Heart left ventricle (tissue), 16 donors: ENCODE measurements around the gene ARMH3. TPM values are rescaled to one million over a fixed set of nuclear protein-coding genes. Genes with fewer than 3 reads are reported as not detected.

Experiments used
- ATAC-seq, 4 donors: fragments of 200-7000 bp; cut with Tn5 transposase; one replicate each; pipeline ENCODE4 v1.9.1; 2020 to 2022; ENCODE audit warnings: moderate library complexity in 4 of 4, mild to moderate bottlenecking in 3 of 4, moderate number of reproducible peaks in 1 of 4
- DNase-seq, 5 donors: peaks; one replicate each; pipeline ENCODE4 v3.0.0-alpha.2; 2020
- H3K27ac ChIP-seq, 12 donors: fragments of 200-600 bp; sonication (generic) in 4 of 12; one replicate each; pipeline versions ENCODE4 v1.5.0 to v1.8.0; 2016 to 2022; ENCODE audit warnings: mild to moderate bottlenecking in 2 of 12
- H3K27me3 ChIP-seq, 9 donors: fragments of 200-600 bp; sonication (generic) in 2 of 9; one replicate each; pipeline versions ENCODE4 v1.5.1 to v1.8.0; 2016 to 2022; ENCODE audit warnings: mild to moderate bottlenecking in 3 of 9
- H3K36me3 ChIP-seq, 9 donors: fragments of 200-600 bp; sonication (generic) in 2 of 9; one replicate each; pipeline versions ENCODE4 v1.5.0 to v1.8.0; 2018 to 2022; ENCODE audit warnings: mild to moderate bottlenecking in 2 of 9
- H3K4me1 ChIP-seq, 12 donors: fragments of 200-600 bp; sonication (generic) in 4 of 12; one replicate each; pipeline versions ENCODE4 v1.5.0 to v1.8.0; 2016 to 2022; ENCODE audit warnings: mild to moderate bottlenecking in 3 of 12
- H3K4me3 ChIP-seq, 12 donors: fragments of 200-600 bp; sonication (generic) in 4 of 12; one replicate each; pipeline versions ENCODE4 v1.5.0 to v1.8.0; 2017 to 2022; ENCODE audit warnings: mild to moderate bottlenecking in 9 of 12, moderate library complexity in 4 of 12
- H3K9me3 ChIP-seq, 12 donors: fragments of 200-600 bp; sonication (generic) in 4 of 12; one replicate each; pipeline versions ENCODE4 v1.5.0 to v1.8.0; 2016 to 2022; ENCODE audit warnings: mild to moderate bottlenecking in 1 of 12
- POLR2A ChIP-seq, 2 donors: fragments of 450-650 bp; IDR thresholded peaks; one replicate each; pipeline ENCODE4 v1.6.1; 2017; ENCODE audit warnings: antibody characterized with exemption in 2 of 2, mild to moderate bottlenecking in 2 of 2, moderate library complexity in 2 of 2
- WGBS, 4 donors: extraction: QIAGEN DNeasy Blood & Tissue Kit in 2 of 4; methylation state at CpG; one replicate each; pipeline versions ENCODE4 v1.1.5 to v1.1.7; 2013 to 2018; 5-methylcytosine and 5-hydroxymethylcytosine counted together
- intact Hi-C, 10 donors: fragments of 100-400 bp; cut with DNase I; formaldehyde crosslinking; loops; one replicate each; pipeline versions ENCODE4 v1.11.1 to v1.14.2; 2022
- polyA plus RNA-seq, 2 donors: library from polyadenylated mRNA; stranded (reverse); fragments of 200-250 nt; gene quantifications; one replicate each; pipeline ENCODE4 v1.2.3, GENCODE V29; 2013
- total RNA-seq, 9 donors: library from RNA; depleted of rRNA in 2 of 9; stranded (reverse); fragments of >200 nt in 2 of 9; fragmentation: NEBNext Ultra II Directional in 3 of 9; extraction: Animal tissue kit (Norgen Biotek cat#: 25700) in 3 of 9; gene quantifications; one replicate each; pipeline versions ENCODE4 v1.1.0 to v1.2.4, GENCODE V29; 2016 to 2023
- TF ChIP-seq, protein P1 (sequence below), 12 donors: fragments of 200-600 bp; sonication (generic) in 4 of 12; IDR thresholded peaks; one replicate each; pipeline versions ENCODE4 v1.5.0 to v1.8.0; 2018 to 2022; ENCODE audit warnings: antibody characterized with exemption in 12 of 12, mild to moderate bottlenecking in 5 of 12
- donor health status: ischemic (EF 13 %, LVEDD 7.1; RV severe dilation, severe dysfunction).
- donor health status: healthy with polysubstance abuse.
- donor health status: DM: no; HTN: yes; CAD: no.
- donor health status: DM: no; HTN: no; CAD: no.
- donor health status: ischemic (EF 25% LVEDD 6.9; RV normal size, moderate dysfunction).
- donor health status: ischemic (EF 25% LVEDD 5.7; RV mildly dilated, moderate dysfunction).
- donor health status: healthy.
- donor health status: DM: yes; HTN: yes; CAD: no.
- donor health status: ischemic (EF 35%, LVEDD 5.7; RV mildly dilated, moderate dysfunction).
- donor health status: nonischemic (EF 11% LVEDD 7.7; RV severe dilation, severe dysfunction).
- donor health status: DM: yes; HTN: yes; CAD: no.
- donor health status: PGD.
- donor health status: ischemic (EF 29% LVEDD 5.4; RV normal size, mild dysfunction).
- donor health status: nonischemic (EF 23%, LVEDD 6.1; RV moderate dilation, normal function).

ARMH3 gene
- total and polyA plus RNA-seq, 11 donors = 28.5 to 84.2 (median 43.9) TPM

DNA sequence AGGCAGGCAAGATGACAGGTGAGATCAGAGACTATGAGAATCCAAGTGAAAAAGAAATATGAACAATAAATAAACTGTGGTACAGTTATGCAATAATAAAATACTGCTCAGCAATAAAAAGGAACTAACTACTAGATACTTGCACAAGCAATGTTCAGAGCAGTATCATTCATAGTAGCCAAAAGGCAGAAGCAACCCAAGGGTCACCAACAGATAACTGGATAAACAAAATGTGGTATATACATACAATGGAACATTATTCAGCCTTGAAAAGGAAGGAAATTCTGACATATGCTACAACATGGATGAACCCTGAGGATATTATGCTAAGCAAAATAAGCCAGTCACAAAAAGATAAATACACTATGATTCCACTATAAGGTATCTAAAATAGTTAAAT is 135.4 kb downstream of the ARMH3 start:
- Histone ChIP-seq H3K36me3 (peaks cover 0 to 7% (median 0%) of the 10 kb centered on the region in 9 donors), H3K4me1 (peaks cover 0 to 27% (median 5%) of the 10 kb centered on the region in 12 donors), H3K27ac (no peak overlapping the region), H3K9me3 (no peaks in the 10 kb centered on the region), H3K27me3 (no peaks in the 10 kb centered on the region), H3K4me3 (no peak overlapping the region)
- no peak for TF ChIP-seq POLR2A (IDR thresholded peaks at IDR 0.05)
- TF ChIP-seq, protein P1, sequence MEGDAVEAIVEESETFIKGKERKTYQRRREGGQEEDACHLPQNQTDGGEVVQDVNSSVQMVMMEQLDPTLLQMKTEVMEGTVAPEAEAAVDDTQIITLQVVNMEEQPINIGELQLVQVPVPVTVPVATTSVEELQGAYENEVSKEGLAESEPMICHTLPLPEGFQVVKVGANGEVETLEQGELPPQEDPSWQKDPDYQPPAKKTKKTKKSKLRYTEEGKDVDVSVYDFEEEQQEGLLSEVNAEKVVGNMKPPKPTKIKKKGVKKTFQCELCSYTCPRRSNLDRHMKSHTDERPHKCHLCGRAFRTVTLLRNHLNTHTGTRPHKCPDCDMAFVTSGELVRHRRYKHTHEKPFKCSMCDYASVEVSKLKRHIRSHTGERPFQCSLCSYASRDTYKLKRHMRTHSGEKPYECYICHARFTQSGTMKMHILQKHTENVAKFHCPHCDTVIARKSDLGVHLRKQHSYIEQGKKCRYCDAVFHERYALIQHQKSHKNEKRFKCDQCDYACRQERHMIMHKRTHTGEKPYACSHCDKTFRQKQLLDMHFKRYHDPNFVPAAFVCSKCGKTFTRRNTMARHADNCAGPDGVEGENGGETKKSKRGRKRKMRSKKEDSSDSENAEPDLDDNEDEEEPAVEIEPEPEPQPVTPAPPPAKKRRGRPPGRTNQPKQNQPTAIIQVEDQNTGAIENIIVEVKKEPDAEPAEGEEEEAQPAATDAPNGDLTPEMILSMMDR (IDR thresholded peaks at IDR 0.05) = no peak
- ATAC-seq = no peak
- DNase-seq = no peak
- intact Hi-C loops = no loop called here

DNA sequence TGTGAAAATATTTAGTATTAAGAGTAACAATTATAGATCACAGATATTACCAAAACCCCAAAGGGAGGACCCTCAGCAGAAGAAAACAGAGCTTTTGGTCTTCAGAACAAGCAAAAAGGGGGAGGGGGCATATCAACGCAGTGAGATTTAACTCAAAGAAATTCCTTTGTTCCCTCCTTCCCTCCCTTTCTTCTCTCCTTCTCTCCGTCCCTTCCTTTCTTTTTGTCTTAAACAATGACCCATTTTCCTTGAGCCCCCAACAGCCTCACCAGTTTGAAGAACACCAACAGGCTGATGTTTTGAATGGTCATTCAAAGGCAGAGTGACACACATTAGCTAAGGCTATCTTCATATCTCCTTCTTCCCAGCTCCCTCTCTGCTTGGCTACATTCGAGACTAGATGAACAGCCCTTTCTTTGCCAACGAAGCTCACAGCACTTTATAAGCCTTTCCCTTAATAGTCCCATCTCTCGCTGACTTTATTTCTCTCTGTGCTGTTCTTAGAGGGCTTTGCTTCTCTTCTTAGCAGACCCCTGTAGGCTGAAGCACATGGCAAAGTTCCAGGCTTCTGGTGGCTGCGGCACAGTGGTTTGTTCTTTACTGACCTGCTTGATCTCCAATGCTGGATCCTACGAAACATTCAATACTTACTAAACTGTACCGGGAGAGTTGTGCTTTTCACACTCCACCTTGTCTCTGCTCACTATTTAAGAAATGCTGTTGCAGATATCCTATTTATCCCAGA is 136.8 kb downstream of the ARMH3 start:
- Histone ChIP-seq H3K36me3 (peaks cover 0 to 3% (median 0%) of the 10 kb centered on the region in 9 donors), H3K27ac (peak overlapping the region in 1 of 12 donors; percentile 3), H3K9me3 (no peaks in the 10 kb centered on the region), H3K4me1 (peaks cover 0 to 27% (median 5%) of the 10 kb centered on the region in 12 donors), H3K27me3 (no peaks in the 10 kb centered on the region), H3K4me3 (no peak overlapping the region)
- DNase-seq (no peak), ATAC-seq (peak; percentile 36 to 53 (median 38))
- WGBS, 4 donors = 56 to 75% (median 69%) methylated on average over 8 of the region's 8 CpGs
- TF ChIP-seq, protein P1 (IDR thresholded peaks at IDR 0.05) = no peak
- no peak for TF ChIP-seq POLR2A (IDR thresholded peaks at IDR 0.05)
- intact Hi-C loops = no loop called here

DNA sequence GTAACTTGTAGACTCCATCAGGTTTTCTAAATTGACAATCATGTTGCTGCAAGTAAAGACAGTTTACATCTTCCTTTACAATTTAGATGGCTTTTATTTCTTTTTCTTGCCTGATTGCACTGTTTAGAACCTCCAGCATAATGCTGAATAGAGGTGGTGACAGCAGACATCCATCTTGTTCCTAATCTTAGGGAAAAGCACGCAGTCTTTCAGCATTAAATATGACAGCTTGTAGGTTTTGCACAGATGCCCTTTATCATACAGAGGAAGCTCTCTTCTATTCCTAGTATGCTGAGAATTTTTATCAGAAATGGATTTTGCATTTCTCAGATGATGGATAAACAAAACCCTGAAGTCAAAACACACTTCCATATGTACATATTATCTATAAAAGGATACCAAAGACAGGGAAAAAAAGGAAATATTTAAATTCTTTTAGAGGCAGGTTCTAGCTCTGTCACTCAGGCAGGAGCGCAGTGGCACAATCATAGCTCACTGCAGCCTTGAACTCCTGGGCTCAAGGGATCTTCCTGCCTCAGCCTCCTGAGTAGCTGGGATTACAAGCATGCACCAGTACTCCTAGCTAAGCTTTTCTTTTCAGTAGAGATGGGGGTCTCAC is 143.3 kb downstream of the ARMH3 start:
- Histone ChIP-seq H3K36me3 (peaks cover 0 to 30% (median 11%) of the 10 kb centered on the region in 9 donors), H3K4me1 (peaks cover 0 to 8% (median 0%) of the 10 kb centered on the region in 12 donors), H3K4me3 (no peak overlapping the region), H3K27me3 (no peaks in the 10 kb centered on the region), H3K9me3 (no peaks in the 10 kb centered on the region), H3K27ac (no peak overlapping the region)
- 74 to 91% (median 90%) methylated on average over 2 of the region's 2 CpGs for WGBS, 4 donors
- intact Hi-C loops = no loop called here
- TF ChIP-seq, protein P1 (IDR thresholded peaks at IDR 0.05) = no peak
- TF ChIP-seq POLR2A (IDR thresholded peaks at IDR 0.05) = no peak
- ATAC-seq (no peak), DNase-seq (no peak)

DNA sequence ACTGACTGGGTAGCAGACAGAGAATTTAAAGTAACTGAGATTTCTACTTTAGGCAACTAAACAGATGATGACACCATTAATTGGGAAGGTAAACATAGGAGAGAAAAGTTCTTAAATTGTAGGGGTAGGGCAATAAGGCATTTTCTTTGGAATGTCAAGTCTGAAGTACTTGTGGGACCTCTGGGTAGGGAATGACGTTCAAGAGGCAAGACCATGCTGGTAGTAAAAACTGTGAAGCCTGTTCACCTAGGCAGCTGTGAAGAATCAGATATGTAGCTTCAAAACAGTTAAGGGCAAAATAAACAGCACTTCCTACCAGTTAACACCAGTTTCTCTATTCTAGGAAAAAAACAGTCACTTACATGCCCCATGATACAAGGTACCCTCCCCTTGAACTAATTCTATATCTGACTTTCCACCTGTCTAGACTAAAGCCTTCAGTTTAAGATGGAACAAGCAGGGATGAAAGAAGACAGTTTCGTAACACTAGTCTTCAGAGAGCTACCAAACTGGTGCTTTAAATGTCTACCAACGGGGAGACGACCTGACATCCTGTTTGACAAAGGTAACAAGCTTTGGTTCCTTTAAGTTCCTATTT is 149.3 kb downstream of the ARMH3 start:
- Histone ChIP-seq H3K9me3 (no peaks in the 10 kb centered on the region), H3K4me3 (no peak overlapping the region), H3K27ac (no peak overlapping the region), H3K36me3 (peaks cover 0 to 39% (median 13%) of the 10 kb centered on the region in 9 donors), H3K27me3 (no peaks in the 10 kb centered on the region), H3K4me1 (peaks cover 0 to 27% (median 7%) of the 10 kb centered on the region in 12 donors)
- 82 to 92% (median 88%) methylated on average over 4 of the region's 4 CpGs for WGBS, 4 donors
- TF ChIP-seq, protein P1 (IDR thresholded peaks at IDR 0.05) = no peak
- TF ChIP-seq POLR2A (IDR thresholded peaks at IDR 0.05) = no peak
- ATAC-seq (no peak), DNase-seq (no peak)
- intact Hi-C loops = no loop called here
